K562 (cell line): ENCODE data around the gene NT5C. TPM values are rescaled to one million over a fixed set of nuclear protein-coding genes. Genes with fewer than 3 reads are reported as not detected.
A peak's percentile ranks its signal among the peaks of the same experiment; 100 is the strongest.

Experiments used
- ATAC-seq: fragments of 200-7000 bp; cut with Tn5 transposase; 3 replicates; pipeline ENCODE4 v1.9.1; 2020; ENCODE audit warnings: moderate library complexity
- BruUV-seq: library from RNA; stranded (reverse); fragments of 400-500 nt; replicated peaks from 2 replicates; lab custom pipeline; 2021; lab: Mats Ljungman, UMichigan
- CTCF ChIA-PET: fragments of 300-600 bp; formaldehyde crosslinking; extraction: SDS; loops from one replicate; lab custom pipeline; 2021; ENCODE audit warnings: low intra/inter-chr PET ratio; lab: Yijun Ruan, JAX
- POLR2A ChIA-PET: fragments of 300-600, 350-650 bp; sonication (Branson Sonifier 250); formaldehyde crosslinking; extraction: SDS; loops from one replicate; lab custom pipeline; 2021; ENCODE audit warnings: antibody characterized with exemption, inconsistent platforms; lab: Yijun Ruan, JAX
- DNase-seq, 4 experiments: peaks; one replicate each; pipeline versions ENCODE4 v3.0.0 to v3.0.0-alpha.2; 2011 to 2018; ENCODE audit warnings: low spot score in 3 of 4, mixed read lengths in 3 of 4; ENCODE audit errors: extremely low read depth in 1 of 4
- FAIRE-seq: peaks from 2 replicates; lab custom pipeline; 2011; peaks lifted over from hg19 to GRCh38; lab: Jason Lieb, UNC
- H2AFZ ChIP-seq: 2 replicates; pipeline ENCODE4 v1.6.0; 2011; ENCODE audit warnings: low read depth, low read length, control low read depth, inconsistent platforms
- H3K27ac ChIP-seq: fragments of 200-600 bp; 3 replicates; pipeline ENCODE4 v1.8.0; 2011; ENCODE audit warnings: low read depth, mild to moderate bottlenecking, control low read depth, inconsistent platforms, low read length, moderate library complexity, mixed read lengths; ENCODE audit errors: extremely low read depth
- H3K27me3 ChIP-seq, 2 experiments: fragments of 300-600 bp in 1 of 2; 2 replicates in 1 of 2; 3 replicates in 1 of 2; pipeline versions ENCODE4 v1.6.0 to v1.8.0; 2011; ENCODE audit warnings: inconsistent platforms in 2 of 2, low read length in 2 of 2, mild to moderate bottlenecking in 1 of 2, mixed read lengths in 1 of 2, moderate library complexity in 1 of 2; ENCODE audit not compliant: control insufficient read depth in 2 of 2, insufficient read depth in 2 of 2
- H3K36me3 ChIP-seq: fragments of 300-600 bp; 3 replicates; pipeline ENCODE4 v1.8.0; 2011; ENCODE audit warnings: mild to moderate bottlenecking, low read length, inconsistent platforms; ENCODE audit not compliant: control insufficient read depth, insufficient read depth
- H3K4me1 ChIP-seq, 2 experiments: fragments of 200-600 bp in 1 of 2; replicated peaks in 1 of 2; 2 replicates in 1 of 2; 3 replicates in 1 of 2; pipeline versions ENCODE4 v1.5.1 to v1.8.0; 2011; ENCODE audit warnings: inconsistent platforms in 2 of 2, low read length in 2 of 2, mild to moderate bottlenecking in 1 of 2, mixed read lengths in 1 of 2, moderate library complexity in 1 of 2; ENCODE audit not compliant: control insufficient read depth in 2 of 2, insufficient read depth in 2 of 2
- H3K4me2 ChIP-seq: 2 replicates; pipeline ENCODE4 v1.6.1; 2011; ENCODE audit warnings: low read length, control low read depth, inconsistent platforms, mixed read lengths; ENCODE audit not compliant: insufficient read depth
- H3K4me3 ChIP-seq: fragments of 200-600 bp; sonication (generic), shearing (Covaris generic); 2 replicates; pipeline ENCODE4 v1.5.1; 2016; ENCODE audit warnings: control low read depth, inconsistent platforms
- H3K79me2 ChIP-seq: fragments of 200-600 bp; 3 replicates; pipeline ENCODE4 v1.8.0; 2011; ENCODE audit warnings: low read length, inconsistent platforms; ENCODE audit not compliant: control insufficient read depth, insufficient read depth
- H3K9ac ChIP-seq, 2 experiments: 2 replicates each; pipeline versions ENCODE4 v1.6.0 to v1.6.1; 2011; ENCODE audit warnings: low read depth in 2 of 2, low read length in 2 of 2, control low read depth in 1 of 2, inconsistent platforms in 1 of 2, mild to moderate bottlenecking in 1 of 2, mixed read lengths in 1 of 2; ENCODE audit not compliant: insufficient read depth in 1 of 2
- H3K9me1 ChIP-seq: one replicate; pipeline ENCODE4 v1.6.0; 2011; ENCODE audit warnings: inconsistent platforms, mild to moderate bottlenecking, low read length, moderate library complexity; ENCODE audit not compliant: control insufficient read depth, insufficient read depth
- H3K9me3 ChIP-seq: replicated peaks from 2 replicates; pipeline ENCODE4 v1.5.1; 2011; ENCODE audit warnings: low read depth, low read length, inconsistent platforms; ENCODE audit not compliant: control insufficient read depth, insufficient read depth
- H4K20me1 ChIP-seq: replicated peaks from 2 replicates; pipeline ENCODE4 v1.6.1; 2011; ENCODE audit warnings: low read length, inconsistent platforms, mixed read lengths; ENCODE audit not compliant: control insufficient read depth, insufficient read depth
- ATF7 ChIP-seq: fragments of 450-650 bp; IDR thresholded peaks from 2 replicates; pipeline ENCODE4 v1.7.1; 2014; ENCODE audit warnings: mild to moderate bottlenecking, moderate library complexity
- CBFA2T2 ChIP-seq: fragments of 450-650 bp; conservative IDR thresholded peaks from 2 replicates; pipeline ENCODE4 v1.6.1; 2017; ENCODE audit warnings: mild to moderate bottlenecking
- CBFA2T3 ChIP-seq: fragments of 450-650 bp; IDR thresholded peaks from 2 replicates; pipeline ENCODE4 v1.6.1; 2017
- GMEB1 ChIP-seq: fragments of 250-450 bp; sonication (Bioruptor Pico); IDR thresholded peaks from 2 replicates; pipeline ENCODE4 v1.4.0; 2020; ENCODE audit warnings: mild to moderate bottlenecking
- HDAC1 ChIP-seq, 2 experiments: fragments of 450-650 bp; IDR thresholded peaks; 2 replicates each; pipeline ENCODE4 v1.6.1; 2016 to 2017; ENCODE audit warnings: inconsistent platforms in 1 of 2, mild to moderate bottlenecking in 1 of 2, moderate library complexity in 1 of 2
- JUND ChIP-seq, 2 experiments: IDR thresholded peaks; 2 replicates in 1 of 2; 3 replicates in 1 of 2; pipeline ENCODE4 v1.6.1; 2011; ENCODE audit warnings: borderline replicate concordance in 2 of 2, low read depth in 2 of 2, low read length in 2 of 2, improper control_type of control experiment in 1 of 2, missing biosample characterization in 1 of 2, missing genetic modification characterization in 1 of 2, missing genetic modification reagents in 1 of 2
- KAT7 ChIP-seq: sonication (generic); formaldehyde crosslinking; IDR thresholded peaks from 2 replicates; pipeline ENCODE4 v1.8.0; 2022; ENCODE audit warnings: missing genetic modification reagents, mild to moderate bottlenecking, borderline replicate concordance
- LEF1 ChIP-seq: fragments of 450-650 bp; IDR thresholded peaks from 2 replicates; pipeline ENCODE4 v1.6.1; 2016; ENCODE audit warnings: mild to moderate bottlenecking
- MCM3 ChIP-seq: fragments of 450-650 bp; IDR thresholded peaks from 2 replicates; pipeline ENCODE4 v1.6.1; 2016
- MITF ChIP-seq: IDR thresholded peaks from 2 replicates; pipeline ENCODE4 v1.6.1; 2014; ENCODE audit warnings: antibody characterized with exemption
- NEUROD1 ChIP-seq: fragments of 150-350 bp; IDR thresholded peaks from 2 replicates; pipeline ENCODE4 v1.6.1; 2014; ENCODE audit warnings: borderline replicate concordance, low read length, low read depth; ENCODE audit not compliant: partially characterized antibody
- NRF1 ChIP-seq, 2 experiments: fragments of 450-650 bp; IDR thresholded peaks in 1 of 2; conservative IDR thresholded peaks in 1 of 2; 2 replicates each; pipeline ENCODE4 v1.6.1; 2014; ENCODE audit warnings: mild to moderate bottlenecking in 2 of 2
- SMARCA4 ChIP-seq: fragments of 450-650 bp; IDR thresholded peaks from 2 replicates; pipeline ENCODE4 v1.6.1; 2016
- TCF3 ChIP-seq: sonication (generic); formaldehyde crosslinking; IDR thresholded peaks from 2 replicates; pipeline ENCODE4 v1.4.0; 2020; ENCODE audit warnings: mild to moderate bottlenecking, missing genetic modification reagents
- TEAD4 ChIP-seq, 2 experiments: sonication (generic) in 1 of 2; formaldehyde crosslinking in 1 of 2; IDR thresholded peaks; 2 replicates each; pipeline versions ENCODE4 v1.6.1 to v1.8.0; 2012 to 2022; ENCODE audit warnings: borderline replicate concordance in 1 of 2, inconsistent platforms in 1 of 2, low read length in 1 of 2, mild to moderate bottlenecking in 1 of 2, missing genetic modification reagents in 1 of 2
- ZBTB26 ChIP-seq: fragments of 450-650 bp; formaldehyde crosslinking; IDR thresholded peaks from 2 replicates; pipeline ENCODE4 v1.4.0; 2022; ENCODE audit warnings: missing genetic modification characterization
- ZFX ChIP-seq: sonication (generic); formaldehyde crosslinking; IDR thresholded peaks from 2 replicates; pipeline ENCODE4 v1.8.0; 2022; ENCODE audit warnings: mild to moderate bottlenecking, missing genetic modification reagents, moderate library complexity
- ZNF140 ChIP-seq: fragments of 250-450 bp; sonication (Bioruptor Pico); IDR thresholded peaks from 2 replicates; pipeline ENCODE4 v1.8.0; 2021; ENCODE audit warnings: moderate library complexity, mild to moderate bottlenecking, inconsistent platforms
- ZNF197 ChIP-seq: fragments of 200-800 bp; sonication (Bioruptor generic); IDR thresholded peaks from 2 replicates; pipeline ENCODE4 v1.6.1; 2016; ENCODE audit warnings: low read depth, missing genetic modification characterization, missing compliant biosample characterization
- WGBS: fragments of 100-300 bp; shearing (Covaris generic); methylation state at CpG from one replicate; pipeline ENCODE4 v1.1.6; 2016; ENCODE audit warnings: low coverage, mixed read lengths; ENCODE audit not compliant: insufficient coverage; ENCODE audit errors: missing lambda C conversion rate; 5-methylcytosine and 5-hydroxymethylcytosine counted together
- in situ Hi-C: fragments of 300-500 bp; cut with MboI; formaldehyde crosslinking; loops from 4 replicates; pipeline ENCODE4 v1.15.0; 2018; ENCODE audit warnings: inconsistent platforms, mixed read lengths
- intact Hi-C: fragments of 100-400 bp; cut with micrococcal nuclease; formaldehyde crosslinking; loops from 2 replicates; pipeline ENCODE4 v1.14.2; 2022
- polyA plus RNA-seq, 8 experiments: library from polyadenylated mRNA; depleted of rRNA in 4 of 8; stranded (reverse) in 5 of 8; unstranded in 3 of 8; fragments of >200 nt; fragmentation: Nextera tagmentation in 2 of 8; fragmentation: Illumina TruSeq in 1 of 8; extraction: Ambion mirVana in 2 of 8; extraction: Trizol in 1 of 8; gene quantifications; 2 replicates each; pipeline versions ENCODE4 v1.2.1 to v1.2.3, GENCODE V29; 2011 to 2014; ENCODE audit warnings: inconsistent platforms in 1 of 8, missing spikeins in 1 of 8
- total RNA-seq, 7 experiments: library from RNA; depleted of rRNA in 6 of 7; stranded (reverse); fragments of >200 nt in 6 of 7; fragmentation: Illumina TruSeq in 2 of 7; extraction: Trizol in 2 of 7; gene quantifications; 2 replicates each; pipeline versions ENCODE4 v1.2.1 to v1.2.3, GENCODE V29; 2011 to 2021; ENCODE audit warnings: low replicate concordance in 1 of 7

The NT5C gene
- total and polyA plus RNA-seq, 9 of the 15 experiments (the other 6 are each of a cell fraction or from before 2014, with no cell fraction given): 2.9 to 205 (median 45.0) TPM

- H3K27ac ChIP-seq: peak overlapping the region; percentile 74
- 38% methylated on average over 10 of the region's 10 CpGs for WGBS
- TF ChIP-seq ZNF197 (CRISPR knock-in tag) (no peak), LEF1 (peak; percentile 44; the same call in 1 of the 2 replicates), ZBTB26 (CRISPR knock-in tag) (peak; percentile 90), NEUROD1 (peak; percentile 31), TEAD4 (IDR thresholded peaks at IDR 0.05; ENCODE audit: low read length) (0 out of 2 replicates have a peak, but pooled peaks have one; percentile 13), TEAD4 (CRISPR knock-in tag; IDR thresholded peaks at IDR 0.05; ENCODE audit: borderline replicate concordance) (no peak), KAT7 (CRISPR knock-in tag) (peak; percentile 8; the same call in 1 of the 2 replicates), CBFA2T2 (no peak), JUND (IDR thresholded peaks at IDR 0.05; ENCODE audit: borderline replicate concordance, low read depth, low read length) (0 out of 2 replicates have a peak, but pooled peaks have one; percentile 2), JUND (tag; IDR thresholded peaks at IDR 0.05; ENCODE audit: borderline replicate concordance, low read depth, low read length) (no peak; the same call in 1 of the 3 replicates), SMARCA4 (peak; percentile 22; the same call in 1 of the 2 replicates), ZFX (CRISPR knock-in tag) (peak; percentile 11; the same call in 1 of the 2 replicates), ATF7 (0 out of 2 replicates have a peak, but pooled peaks have one; percentile 11), GMEB1 (CRISPR knock-in tag) (no peak), MITF (no peak), ZNF140 (CRISPR knock-in tag) (no peak), NRF1 (conservative IDR thresholded peaks at IDR 0.05 in 1 of 2, IDR thresholded peaks at IDR 0.05 in 1 of 2) (peak; percentile 86 to 89), CBFA2T3 (peak; percentile 67), TCF3 (CRISPR knock-in tag) (peak; percentile 45; the same call in 1 of the 2 replicates), HDAC1 (IDR thresholded peaks at IDR 0.05) (peak in 1 of 2 experiments; percentile 50; a peak in 1 of 4 replicates), MCM3 (no peak)
Measured at GRCh38 chr17:75091855-75092327, 39.7 kb downstream of the NT5C start.

More at GRCh38 chr17:75091855-75092327, 39.7 kb downstream of the NT5C start:
- FAIRE-seq (peak; percentile 98), DNase-seq (peak; percentile 63 to 81 (median 71)), ATAC-seq (peak; percentile 30)
- Histone ChIP-seq H2AFZ (peak overlapping the region; percentile 75), H3K9me3 (no peaks in the 10 kb centered on the region), H3K4me1 (peaks cover 53 to 76% of the 10 kb centered on the region in 2 experiments), H3K4me3 (no peak overlapping the region), H3K79me2 (no peaks in the 10 kb centered on the region; the same call in 2 of the 3 replicates), H3K36me3 (no peaks in the 10 kb centered on the region), H4K20me1 (no peaks in the 10 kb centered on the region), H3K9me1 (peaks cover 5% of the 10 kb centered on the region), H3K27me3 (no peaks in the 10 kb centered on the region; a peak in 1 of 5 replicates), H3K9ac (peak overlapping the region; percentile 46 to 89; a peak in 3 of 4 replicates), H3K4me2 (peak overlapping the region; percentile 68)
- in situ Hi-C loops: no loop called here
- POLR2A ChIA-PET: interaction anchor here (0.6 to 1.7 kb wide), 12 partner anchors 10 to 57 kb away, joined by 3 to 5 read pairs (median 3); no protein-coding TSS in a partner anchor
- CTCF ChIA-PET: no interaction called here
- intact Hi-C loops: no loop called here
- BruUV-seq: no TSS peak
